GM12878 (cell line): Measurements from ENCODE around the gene TYW5. TPM values are rescaled to one million over a fixed set of nuclear protein-coding genes. Genes with fewer than 3 reads are reported as not detected.

Experiments used
- ATAC-seq: fragments of 200-7000 bp; cut with Tn5 transposase; 3 replicates; pipeline ENCODE4 v1.9.1; 2020; ENCODE audit warnings: mild to moderate bottlenecking, moderate library complexity
- BruUV-seq: library from RNA; stranded (reverse); fragments of 400-500 nt; replicated peaks from 2 replicates; lab custom pipeline; 2021; lab: Mats Ljungman, UMichigan
- CTCF ChIA-PET: fragments of 300-600 bp; sonication (Branson Sonifier 250); formaldehyde crosslinking; extraction: SDS; loops from one replicate; lab custom pipeline; 2021; ENCODE audit warnings: inconsistent platforms; lab: Yijun Ruan, JAX
- POLR2A ChIA-PET: fragments of 350-600 bp; formaldehyde crosslinking; extraction: SDS; loops from one replicate; lab custom pipeline; 2021; ENCODE audit warnings: inconsistent platforms; lab: Charles Lee
- RAD21 ChIA-PET: fragments of 300-600 bp; sonication (Branson Sonifier 250); formaldehyde crosslinking; loops from one replicate; lab custom pipeline; 2023; ENCODE audit warnings: antibody characterized with exemption; ENCODE audit not compliant: unreplicated experiment; lab: Charles Lee
- SMC1A ChIA-PET: fragments of 300-600 bp; sonication (Branson Sonifier 250); formaldehyde crosslinking; loops from one replicate; lab custom pipeline; 2023; ENCODE audit not compliant: unreplicated experiment, uncharacterized antibody; lab: Charles Lee
- DNase-seq: peaks from one replicate; pipeline ENCODE4 v3.0.0-alpha.2; 2011; ENCODE audit warnings: low read depth, low spot score
- FAIRE-seq: peaks from 3 replicates; lab custom pipeline; 2011; peaks lifted over from hg19 to GRCh38; lab: Jason Lieb, UNC
- H2AFZ ChIP-seq: 2 replicates; pipeline ENCODE4 v1.6.0; 2011; ENCODE audit warnings: low read depth, low read length, control low read depth; ENCODE audit not compliant: control insufficient read depth
- H3K27ac ChIP-seq: 2 replicates; pipeline ENCODE4 v1.5.1; 2011; ENCODE audit warnings: control low read depth; ENCODE audit not compliant: control insufficient read depth, insufficient read depth
- H3K27me3 ChIP-seq, 2 experiments: replicated peaks in 1 of 2; 2 replicates each; pipeline versions ENCODE4 v1.6.0 to v1.6.1; 2011; ENCODE audit warnings: low read length in 1 of 2; ENCODE audit not compliant: control insufficient read depth in 2 of 2, insufficient read depth in 2 of 2
- H3K36me3 ChIP-seq, 2 experiments: 2 replicates each; pipeline ENCODE4 v1.5.1; 2011; ENCODE audit warnings: low read length in 1 of 2; ENCODE audit not compliant: control insufficient read depth in 2 of 2, insufficient read depth in 2 of 2
- H3K4me1 ChIP-seq: 2 replicates; pipeline ENCODE4 v1.6.1; 2011; ENCODE audit warnings: mild to moderate bottlenecking, low read length, moderate library complexity, mixed read lengths; ENCODE audit not compliant: control insufficient read depth, insufficient read depth
- H3K4me2 ChIP-seq: 2 replicates; pipeline ENCODE4 v1.6.0; 2011; ENCODE audit warnings: control low read depth; ENCODE audit not compliant: control insufficient read depth, insufficient read depth
- H3K4me3 ChIP-seq: fragments of 200-600 bp; sonication (generic); 2 replicates; pipeline ENCODE4 v1.5.1; 2016
- H3K79me2 ChIP-seq: 2 replicates; pipeline ENCODE4 v1.6.0; 2011; ENCODE audit warnings: low read length; ENCODE audit not compliant: control insufficient read depth, insufficient read depth
- H3K9ac ChIP-seq: 2 replicates; pipeline ENCODE4 v1.8.0; 2011; ENCODE audit warnings: low read length, control low read depth, mixed read lengths; ENCODE audit not compliant: control insufficient read depth, insufficient read depth
- H3K9me3 ChIP-seq: replicated peaks from 3 replicates; pipeline ENCODE4 v1.5.1; 2011; ENCODE audit warnings: mild to moderate bottlenecking, low read length; ENCODE audit not compliant: control insufficient read depth, insufficient read depth
- H4K20me1 ChIP-seq: 2 replicates; pipeline ENCODE4 v1.6.0; 2011; ENCODE audit not compliant: control insufficient read depth, insufficient read depth
- CHD4 ChIP-seq: fragments of 200-600 bp; sonication (generic); IDR thresholded peaks from 2 replicates; pipeline ENCODE4 v1.6.1; 2016; ENCODE audit warnings: mild to moderate bottlenecking
- IKZF2 ChIP-seq, 2 experiments: fragments of 450-650 bp; IDR thresholded peaks; 2 replicates each; pipeline ENCODE4 v1.6.1; 2017; ENCODE audit warnings: mild to moderate bottlenecking in 2 of 2, moderate library complexity in 2 of 2
- KDM1A ChIP-seq: fragments of 200-600 bp; sonication (generic); IDR thresholded peaks from 2 replicates; pipeline ENCODE4 v1.6.1; 2016; ENCODE audit warnings: borderline replicate concordance
- MTA3 ChIP-seq: IDR thresholded peaks from 2 replicates; pipeline ENCODE4 v1.6.1; 2012; ENCODE audit warnings: low read length, inconsistent platforms, borderline replicate concordance
- NFXL1 ChIP-seq: fragments of 450-650 bp; IDR thresholded peaks from 2 replicates; pipeline ENCODE4 v1.6.1; 2017; ENCODE audit warnings: antibody characterized with exemption, mild to moderate bottlenecking, borderline replicate concordance
- NR2C1 ChIP-seq: fragments of 450-650 bp; IDR thresholded peaks from 2 replicates; pipeline ENCODE4 v1.6.1; 2017; ENCODE audit warnings: antibody characterized with exemption, mild to moderate bottlenecking, moderate library complexity
- PAX8 ChIP-seq: fragments of 450-650 bp; IDR thresholded peaks from 2 replicates; pipeline ENCODE4 v1.6.1; 2017; ENCODE audit warnings: mild to moderate bottlenecking, moderate library complexity
- RB1 ChIP-seq: fragments of 450-650 bp; formaldehyde crosslinking; IDR thresholded peaks from 2 replicates; pipeline ENCODE4 v1.6.1; 2017; ENCODE audit warnings: mild to moderate bottlenecking, borderline replicate concordance
- ZZZ3 ChIP-seq: IDR thresholded peaks from 2 replicates; pipeline ENCODE4 v1.6.1; 2011; ENCODE audit warnings: low read depth; ENCODE audit not compliant: control insufficient read depth, insufficient read length
- WGBS: methylation state at CpG from one replicate; pipeline ENCODE4 v1.1.6; 2016; ENCODE audit warnings: low lambda C conversion rate; ENCODE audit not compliant: insufficient replicate concordance, insufficient coverage; ENCODE audit errors: missing lambda C conversion rate; 5-methylcytosine and 5-hydroxymethylcytosine counted together
- in situ Hi-C: fragments of 300-500 bp; cut with MboI; formaldehyde crosslinking; loops from 9 replicates; pipeline ENCODE4 v1.14.3; 2018; ENCODE audit warnings: mixed read lengths
- intact Hi-C: fragments of 100-400 bp; cut with micrococcal nuclease; formaldehyde crosslinking; loops from one replicate; pipeline ENCODE4 v1.14.2; 2022; ENCODE audit not compliant: unreplicated experiment
- polyA plus RNA-seq, 11 experiments: library from polyadenylated mRNA; depleted of rRNA in 4 of 11; unstranded in 6 of 11; stranded (reverse) in 5 of 11; fragments of >200 nt; fragmentation: Nextera tagmentation in 4 of 11; fragmentation: Illumina TruSeq in 1 of 11; extraction: Ambion mirVana in 4 of 11; extraction: Trizol in 1 of 11; gene quantifications; 1 replicate in 1 of 11; 2 replicates in 10 of 11; pipeline versions ENCODE4 v1.2.1 to v1.2.3, GENCODE V29; 2011 to 2016; ENCODE audit warnings: inconsistent platforms in 2 of 11, missing spikeins in 2 of 11, low read depth in 1 of 11
- total RNA-seq, 4 experiments: library from RNA; depleted of rRNA in 3 of 4; stranded (reverse); fragments of >200 nt in 3 of 4; fragmentation: Illumina TruSeq in 1 of 4; extraction: Trizol in 1 of 4; gene quantifications; 2 replicates each; pipeline versions ENCODE4 v1.2.1 to v1.2.3, GENCODE V29; 2013 to 2021

TYW5 gene
- total and polyA plus RNA-seq, 10 of the 15 experiments (the other 5 are each of a cell fraction or from before 2014, with no cell fraction given) = 4.6 to 11.8 (median 7.4) TPM

DNA sequence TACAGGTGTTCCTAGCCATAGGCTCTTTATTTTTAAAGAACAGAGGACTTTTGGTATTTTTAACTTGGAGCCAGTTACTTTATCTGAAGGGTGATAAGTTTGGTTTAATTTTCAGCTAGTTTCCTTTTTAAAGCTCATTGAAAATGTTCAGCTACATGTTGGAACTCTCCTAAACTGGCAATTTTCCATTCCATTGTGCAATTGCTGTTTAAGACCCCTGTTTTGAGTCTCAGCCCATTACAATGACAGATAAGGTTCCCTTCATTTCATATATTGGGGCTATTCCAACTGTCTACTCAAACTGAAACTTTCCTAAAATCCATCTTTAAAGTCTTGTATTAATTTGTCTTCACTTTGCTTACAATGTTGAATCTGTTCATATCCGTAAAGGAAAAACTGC, 11.7 kb upstream of the TYW5 start:
- Histone ChIP-seq H3K27me3 (no peaks in the 10 kb centered on the region), H3K36me3 (peaks cover 2 to 6% of the 10 kb centered on the region in 2 experiments; a peak in 2 of 4 replicates), H3K27ac (no peak overlapping the region), H3K4me2 (no peak overlapping the region), H3K4me3 (no peak overlapping the region), H3K9ac (no peak overlapping the region), H3K79me2 (no peaks in the 10 kb centered on the region), H4K20me1 (no peaks in the 10 kb centered on the region), H3K4me1 (no peaks in the 10 kb centered on the region)
- 100% methylated on average over 1 of the region's 1 CpG for WGBS
- SMC1A ChIA-PET = interaction anchor here (0.9 to 1.0 kb wide), 3 partner anchors 9 to 20 kb away, joined by 3 to 4 read pairs (median 3); no protein-coding TSS in a partner anchor
- no TSS peak for BruUV-seq
- ATAC-seq (no peak), FAIRE-seq (no peak)
- CTCF ChIA-PET = interaction anchor here (1.1 to 1.5 kb wide), 3 partner anchors 17 to 736 kb away, joined by 3 to 4 read pairs (median 4); no protein-coding TSS in a partner anchor
- intact Hi-C loops (no loop called here), in situ Hi-C loops (no loop called here)
- RAD21 ChIA-PET = no interaction called here
- TF ChIP-seq NFXL1 (no peak), KDM1A (no peak), PAX8 (no peak), CHD4 (no peak)
- TF ChIP-seq, all 136 proteins: peak for 0
- no peak for DNase-seq
- Histone ChIP-seq H3K9me3 (no peaks in the 10 kb centered on the region), H2AFZ (no peak overlapping the region)
- POLR2A ChIA-PET = interaction anchor here (0.5 kb wide), 1 partner anchor 515 kb away, joined by 4 read pairs; no protein-coding TSS in a partner anchor

DNA sequence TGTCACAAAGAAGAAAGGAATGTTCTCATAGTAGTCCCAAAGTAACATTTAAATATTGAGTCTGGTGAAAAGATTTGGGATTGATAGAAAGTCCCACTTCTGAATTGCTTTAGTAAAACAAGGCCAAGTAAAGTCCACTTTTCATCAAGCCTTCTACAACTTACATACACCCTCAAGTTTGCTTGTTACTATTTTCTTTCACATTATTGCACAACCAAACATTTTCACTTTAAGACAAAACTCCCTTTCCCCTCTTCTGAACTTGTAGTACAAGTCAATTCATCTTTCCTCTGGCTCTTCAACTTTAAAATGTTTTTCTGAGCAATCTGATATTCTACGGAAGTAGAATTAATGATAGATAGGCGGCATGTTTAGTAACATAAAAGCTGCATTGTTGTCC, 11.1 kb upstream of the TYW5 start:
- no peak overlapping the region for H3K9ac ChIP-seq
- H3K27ac ChIP-seq = no peak overlapping the region
- RAD21 ChIA-PET = no interaction called here
- no peak for ATAC-seq
- H3K4me1 ChIP-seq = no peaks in the 10 kb centered on the region
- no peaks in the 10 kb centered on the region for H3K9me3 ChIP-seq
- no peak overlapping the region for H2AFZ ChIP-seq
- POLR2A ChIA-PET = interaction anchor here (0.5 kb wide), 1 partner anchor 516 kb away, joined by 4 read pairs; no protein-coding TSS in a partner anchor
- H4K20me1 ChIP-seq = no peaks in the 10 kb centered on the region
- no peak for DNase-seq
- peaks cover 2 to 6% of the 10 kb centered on the region in 2 experiments; a peak in 2 of 4 replicates for H3K36me3 ChIP-seq
- in situ Hi-C loops = no loop called here
- CTCF ChIA-PET = interaction anchor here (0.7 kb wide), 1 partner anchor 19 kb away, joined by 3 read pairs; no protein-coding TSS in a partner anchor
- H3K27me3 ChIP-seq = no peaks in the 10 kb centered on the region
- H3K79me2 ChIP-seq = no peaks in the 10 kb centered on the region
- WGBS = 100% methylated on average over 2 of the region's 2 CpGs
- no peak overlapping the region for H3K4me2 ChIP-seq
- TF ChIP-seq NR2C1 (no peak), ZZZ3 (no peak), MTA3 (no peak), RB1 (no peak), IKZF2 (IDR thresholded peaks at IDR 0.05) (no peak)
- intact Hi-C loops = no loop called here
- SMC1A ChIA-PET = interaction anchor here (1.0 kb wide), 2 partner anchors 8 to 9 kb away, joined by 3 read pairs; no protein-coding TSS in a partner anchor
- FAIRE-seq = no peak
- H3K4me3 ChIP-seq = no peak overlapping the region
- no TSS peak for BruUV-seq
